RPMI8226 (cell line): ENCODE data around the gene ALPL.
A peak's percentile ranks its signal among the peaks of the same experiment; 100 is the strongest.

Experiments
- DNase-seq: peaks from one replicate; pipeline ENCODE4 v3.0.0-alpha.2; 2015

The ALPL gene

GRCh38 chr1:21584096-21584495, 74.9 kb downstream of the ALPL start:
- no peak for DNase-seq

DNA sequence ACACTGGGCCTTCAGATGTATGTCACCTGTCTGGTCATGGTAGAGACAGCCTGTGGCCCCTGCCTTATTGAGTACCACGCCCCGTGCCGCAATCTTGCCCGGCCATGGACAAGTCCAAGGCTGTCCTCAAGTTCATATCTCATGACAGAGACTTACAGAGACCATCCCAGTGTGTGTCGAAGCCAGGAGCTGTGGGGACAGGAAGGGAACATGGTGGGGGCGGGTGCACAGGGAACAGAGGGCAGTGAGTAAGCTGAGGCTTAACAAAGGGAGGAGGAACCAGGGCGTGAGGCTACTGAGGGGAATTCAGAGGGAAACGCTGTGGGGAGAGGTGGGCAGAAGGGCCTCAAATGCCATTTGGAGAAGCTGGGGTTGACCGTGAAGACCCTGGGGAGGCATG, 75.8 kb downstream of the ALPL start:
- no peak for DNase-seq

- DNase-seq: no peak
Measured at GRCh38 chr1:21586222-21586621, 77.0 kb downstream of the ALPL start.

DNA sequence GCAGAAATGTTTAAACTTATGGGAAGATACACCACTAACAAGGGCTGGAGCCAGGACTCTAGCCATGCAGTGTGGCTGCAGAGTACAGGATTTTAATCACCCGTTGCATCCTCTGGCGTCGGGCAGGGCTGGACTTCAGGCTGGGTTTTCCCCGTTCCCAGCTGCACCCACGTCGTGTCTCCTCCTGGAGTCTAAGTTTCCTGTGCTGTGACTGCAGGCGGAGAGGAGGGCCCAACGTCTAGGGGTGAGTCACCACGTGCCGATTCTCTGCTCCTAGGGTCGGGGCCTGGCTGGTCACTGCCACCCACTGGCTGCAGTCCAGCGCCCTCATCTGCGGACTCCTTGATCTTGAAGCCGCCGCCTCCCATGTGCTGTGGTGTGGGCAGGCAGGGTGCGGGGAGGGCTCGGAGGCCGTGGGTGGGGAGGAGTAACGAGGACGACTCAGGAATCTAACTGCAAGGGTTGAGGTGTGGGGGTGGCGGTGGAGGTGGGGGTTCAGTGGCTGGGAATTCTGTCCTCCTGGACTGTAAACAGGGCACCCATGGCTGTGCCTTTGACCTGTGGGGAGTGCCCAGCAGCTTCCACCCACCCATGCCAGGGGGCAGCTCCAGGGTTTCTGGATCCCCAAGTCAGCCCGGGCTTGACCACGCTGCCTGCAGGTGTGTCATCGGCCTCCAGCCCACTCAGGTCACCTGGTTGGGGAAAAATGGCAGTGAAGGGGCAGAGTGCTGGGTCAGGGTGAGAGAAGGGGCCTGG, 77.8 kb downstream of the ALPL start:
- peak; percentile 59 for DNase-seq

DNA sequence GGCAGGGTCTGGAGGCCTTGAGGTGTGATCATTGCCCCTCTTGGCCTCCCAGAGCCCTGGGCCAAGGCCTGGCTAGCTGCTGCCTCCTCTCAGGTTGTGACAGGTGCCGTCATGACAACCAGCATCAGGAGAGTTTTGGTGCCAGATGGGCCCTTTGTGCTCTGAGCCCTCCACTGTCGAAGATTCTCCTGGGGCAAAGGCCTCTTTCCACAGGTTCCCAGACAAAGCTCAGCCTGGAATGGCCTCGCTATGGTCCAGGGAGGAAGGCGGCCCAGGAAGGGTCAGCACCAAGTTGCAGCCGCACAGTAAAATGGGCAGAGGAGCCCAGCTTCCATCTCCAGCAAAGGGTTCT, 78.4 kb downstream of the ALPL start:
- peak; percentile 27 for DNase-seq

DNA sequence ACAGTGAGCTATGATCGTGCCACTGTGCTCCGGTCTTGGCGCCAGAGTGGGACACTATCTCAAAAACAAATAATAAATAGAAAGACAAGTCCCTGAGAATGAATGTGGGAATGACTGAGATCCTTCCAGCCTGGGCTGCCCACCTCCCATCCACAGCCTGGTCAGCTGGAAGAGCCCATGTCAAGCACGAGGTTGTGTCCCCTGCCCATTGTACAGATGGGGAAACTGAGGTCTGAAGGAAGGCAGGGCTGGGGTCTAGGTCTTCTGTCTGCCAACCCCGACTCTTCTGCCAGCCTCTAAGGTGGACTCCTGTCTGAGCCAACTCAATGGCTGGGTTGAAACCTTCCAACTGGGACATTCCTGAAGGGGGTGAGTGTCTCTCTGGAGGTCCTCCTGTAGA, 80.4 kb downstream of the ALPL start:
- DNase-seq: no peak

DNA sequence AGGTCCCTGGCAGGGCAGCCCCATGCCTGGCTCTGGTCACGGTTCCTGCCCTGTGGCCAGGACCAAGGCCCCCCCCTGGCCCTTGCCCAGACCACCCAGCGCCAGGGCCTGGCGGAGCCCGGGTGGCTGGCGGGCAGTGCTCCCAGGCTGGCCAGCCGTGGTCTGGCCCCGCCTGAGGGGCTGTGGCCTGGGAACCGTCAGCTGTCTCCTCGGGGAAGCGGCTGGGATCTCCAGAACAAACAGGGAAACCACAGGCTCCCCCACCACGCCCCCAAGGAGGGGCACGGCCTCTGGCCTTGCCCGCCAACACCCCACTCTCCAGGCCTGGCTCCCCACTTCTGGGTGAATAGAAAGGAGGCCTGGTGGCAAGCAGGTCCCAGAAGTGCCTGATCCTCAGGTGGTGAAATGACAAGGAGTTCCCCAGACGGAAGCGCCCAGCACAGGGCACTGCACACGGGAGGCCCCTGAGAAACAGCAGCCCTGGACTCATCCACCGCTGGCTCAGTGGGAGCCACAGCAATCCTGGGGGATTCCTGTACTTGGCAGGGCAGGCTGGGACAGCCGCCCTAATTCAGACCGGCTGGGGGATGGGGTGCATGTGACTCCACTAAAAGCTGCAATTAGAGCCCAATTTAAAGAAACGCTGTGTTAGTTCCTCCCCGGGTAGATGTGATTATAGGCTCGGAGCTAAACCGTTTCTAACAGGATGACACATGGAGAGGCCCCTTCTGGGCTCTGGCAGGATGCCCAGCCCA, 81.1 kb downstream of the ALPL start:
- no peak for DNase-seq

DNA sequence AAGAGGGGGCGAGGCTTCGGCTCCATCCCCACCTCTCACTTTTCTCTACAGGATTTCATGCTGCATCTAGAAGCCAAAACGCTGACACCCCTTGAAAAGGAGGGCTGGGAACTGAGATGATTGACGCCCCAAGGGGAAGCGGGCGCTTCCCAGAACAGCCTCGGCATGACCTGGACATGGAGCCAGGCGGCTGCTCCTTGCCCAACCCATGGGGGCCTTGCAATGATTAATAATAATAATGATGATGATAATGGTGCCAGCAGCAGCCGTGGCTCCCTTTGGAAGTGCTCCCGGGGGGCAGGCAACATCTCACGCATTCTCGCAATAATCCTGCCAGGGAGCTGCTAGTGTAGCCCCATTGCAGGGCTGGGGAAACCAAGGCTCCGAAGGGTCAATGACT, 81.7 kb downstream of the ALPL start:
- DNase-seq: no peak

DNA sequence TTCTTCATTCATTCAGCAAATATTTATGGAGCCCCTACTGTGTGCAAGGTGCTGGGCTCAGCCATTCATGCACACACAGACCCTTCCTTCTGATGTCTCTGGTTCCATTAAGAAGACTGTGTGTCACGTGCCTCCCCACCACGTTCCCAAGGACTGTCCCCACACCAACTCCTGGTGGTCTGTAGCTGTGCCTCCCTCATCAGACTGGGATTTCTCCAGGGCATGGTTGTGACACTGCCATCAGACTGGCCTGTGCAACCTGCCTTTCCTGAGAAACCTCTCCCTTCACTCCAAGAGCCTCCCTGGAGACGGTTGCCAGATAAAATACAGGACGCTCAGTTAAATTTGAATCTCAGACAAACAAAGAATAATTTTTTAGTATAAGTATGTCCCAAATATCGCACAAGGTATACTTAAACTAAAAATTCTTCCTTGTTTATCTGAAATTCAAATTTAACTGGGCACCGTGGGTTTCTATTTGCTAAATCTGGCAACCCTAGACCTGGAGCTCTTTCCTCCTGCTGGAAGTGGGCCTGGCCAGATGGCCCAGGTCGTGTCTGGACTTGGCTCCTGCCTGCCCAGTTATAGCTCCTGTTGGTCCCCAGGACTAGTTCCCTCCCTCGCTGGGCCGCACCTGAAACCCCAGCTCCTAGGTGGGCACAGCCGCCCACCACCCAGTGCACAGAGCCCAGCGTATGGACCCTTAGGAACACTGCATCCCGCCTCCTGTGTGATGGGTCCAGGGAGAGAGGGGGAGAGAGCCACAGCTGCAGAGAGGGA, 83.1 kb downstream of the ALPL start:
- no peak for DNase-seq

GRCh38 chr1:21593231-21593630, 84.0 kb downstream of the ALPL start:
- DNase-seq: no peak

DNA sequence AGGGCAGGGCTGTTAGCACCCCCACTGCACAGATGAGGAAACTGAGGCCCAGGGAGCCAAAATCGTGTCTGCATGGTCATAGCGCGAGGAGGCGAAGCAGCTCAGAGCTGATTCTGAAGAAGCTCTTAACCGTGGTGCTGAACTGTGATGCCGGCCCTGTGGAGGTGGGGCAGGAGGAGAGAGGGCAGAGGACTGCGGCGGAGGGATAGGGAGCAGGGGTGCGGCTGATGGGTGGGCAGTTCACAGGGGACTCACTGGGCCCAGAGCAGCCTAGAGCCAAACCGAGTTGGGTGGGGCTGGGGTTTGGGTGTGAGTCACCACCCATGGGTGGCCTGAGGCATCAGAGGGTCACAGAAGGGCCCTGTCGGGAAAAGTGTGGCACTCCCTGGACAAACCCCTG, 85.3 kb downstream of the ALPL start:
- no peak for DNase-seq

GRCh38 chr1:21594935-21595897, 86.0 kb downstream of the ALPL start:
- DNase-seq: peak; percentile 79

DNA sequence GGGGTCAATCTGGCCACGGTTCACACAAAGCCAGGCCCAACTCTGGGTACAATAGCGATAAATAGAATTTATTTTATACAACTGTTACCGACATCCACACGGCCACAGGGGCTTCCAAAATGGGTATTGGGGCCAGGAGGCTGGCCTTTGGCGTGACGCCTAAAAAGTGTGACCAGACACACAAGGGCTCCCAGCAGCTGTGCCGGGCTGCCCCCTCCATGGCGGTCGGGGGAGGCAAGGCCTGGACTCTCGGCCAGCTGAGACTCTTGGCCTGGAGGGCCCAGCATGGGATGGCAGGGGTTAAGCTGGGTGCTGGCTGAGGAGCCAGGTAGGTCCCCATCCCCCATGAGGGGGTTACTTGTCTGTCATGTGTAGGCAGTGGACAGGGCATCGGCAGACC, 87.0 kb downstream of the ALPL start:
- DNase-seq: no peak

GRCh38 chr1:21596628-21597027, 87.4 kb downstream of the ALPL start:
- no peak for DNase-seq

GRCh38 chr1:21597753-21598152, 88.5 kb downstream of the ALPL start:
- DNase-seq: peak; percentile 34

- DNase-seq: no peak
Measured at GRCh38 chr1:21598417-21598816, 89.2 kb downstream of the ALPL start.

DNA sequence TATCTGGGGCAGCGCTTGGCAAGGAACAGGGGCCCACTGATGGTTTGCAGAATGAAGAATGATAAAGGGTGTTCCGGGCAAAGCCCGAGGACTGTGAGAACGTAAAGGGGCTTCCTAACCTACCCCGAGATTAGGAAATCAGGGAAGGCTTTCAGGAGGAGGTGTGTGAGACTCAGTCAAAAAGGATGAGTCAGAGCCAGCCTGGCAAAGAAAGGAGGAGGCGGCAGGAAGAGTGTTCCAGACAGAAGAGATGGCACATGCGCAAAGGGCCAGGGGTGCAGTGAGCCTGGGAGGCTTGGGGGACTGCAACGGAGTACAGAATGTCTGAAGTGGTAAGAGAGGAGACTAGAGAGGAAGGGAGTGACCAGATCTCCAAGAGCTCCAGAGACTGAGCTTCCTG, 89.7 kb downstream of the ALPL start:
- DNase-seq: no peak

DNA sequence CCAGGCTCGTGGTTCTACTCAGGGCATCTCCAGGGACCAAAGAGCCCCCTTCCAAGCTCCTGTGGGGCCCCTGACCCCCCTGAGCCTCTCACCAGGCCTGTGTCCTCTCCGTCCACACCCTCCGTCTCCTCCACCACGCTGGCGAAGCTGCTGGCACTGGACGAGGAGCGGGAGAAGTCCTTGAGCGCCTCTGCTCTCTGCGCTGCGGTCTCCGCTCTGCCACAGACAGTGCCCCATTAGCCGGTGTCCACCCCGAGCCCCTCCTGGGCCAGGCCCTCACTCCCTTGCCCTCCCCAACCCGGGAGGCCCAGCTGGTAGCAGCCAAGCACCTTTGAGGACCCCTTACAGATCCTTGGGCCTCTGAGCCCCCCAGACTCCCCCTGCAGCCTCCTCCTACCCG, 90.2 kb downstream of the ALPL start:
- no peak for DNase-seq

- DNase-seq: no peak
Measured at GRCh38 chr1:21601278-21602048, 92.2 kb downstream of the ALPL start.

- DNase-seq: no peak
Measured at GRCh38 chr1:21603177-21604138, 94.2 kb downstream of the ALPL start.
